Thyroid gland (tissue), 4 donors: Measurements from ENCODE around the gene KCNQ1. TPM values are rescaled to one million over a fixed set of nuclear protein-coding genes. Genes with fewer than 3 reads are reported as not detected.

Experiments used
- DNase-seq, 2 donors: peaks; one replicate each; pipeline ENCODE4 v3.0.0-alpha.2; 2019
- H3K27ac ChIP-seq, 3 donors: fragments of 200-600 bp; sonication (generic); 1 replicate in 2 of 3; 2 replicates in 1 of 3; pipeline ENCODE4 v1.5.1; 2016 to 2019; ENCODE audit warnings: mild to moderate bottlenecking in 1 of 3, moderate library complexity in 1 of 3
- H3K27me3 ChIP-seq: fragments of 200-600 bp; sonication (generic); one replicate; pipeline ENCODE4 v1.5.1; 2019
- H3K36me3 ChIP-seq, 2 donors: fragments of 200-600 bp; sonication (generic); one replicate each; pipeline ENCODE4 v1.5.1; 2016 to 2019
- H3K4me1 ChIP-seq, 2 donors: fragments of 200-600 bp; sonication (generic); one replicate each; pipeline ENCODE4 v1.5.1; 2017 to 2019
- H3K4me3 ChIP-seq, 3 donors: fragments of 200-600 bp; sonication (generic); replicated peaks in 1 of 3; 1 replicate in 2 of 3; 2 replicates in 1 of 3; pipeline ENCODE4 v1.5.1; 2016; ENCODE audit warnings: mild to moderate bottlenecking in 1 of 3
- H3K9me3 ChIP-seq: fragments of 200-600 bp; sonication (generic); one replicate; pipeline ENCODE4 v1.5.1; 2017
- POLR2A ChIP-seq, 2 donors: fragments of 450-650 bp; IDR thresholded peaks; one replicate each; pipeline ENCODE4 v1.6.1; 2017; ENCODE audit warnings: antibody characterized with exemption in 2 of 2, mild to moderate bottlenecking in 2 of 2, moderate library complexity in 1 of 2
- WGBS, 2 donors: methylation state at CpG; one replicate each; pipeline ENCODE4 v1.1.5; 2017; 5-methylcytosine and 5-hydroxymethylcytosine counted together
- intact Hi-C: fragments of 100-400 bp; cut with DNase I; formaldehyde crosslinking; loops from one replicate; pipeline ENCODE4 v1.15.1; 2023
- total RNA-seq, 4 donors: library from RNA; depleted of rRNA; stranded (reverse); fragments of >200 nt; gene quantifications; one replicate each; pipeline ENCODE4 v1.2.3, GENCODE V29; 2016
- TF ChIP-seq, protein P1 (sequence below), 6 experiments: fragments of 200-600 bp in 3 of 6; fragments of 450-650 bp in 3 of 6; sonication (generic) in 3 of 6; IDR thresholded peaks; one replicate each; pipeline ENCODE4 v1.5.1; 2016 to 2019; ENCODE audit warnings: antibody characterized with exemption in 6 of 6, mild to moderate bottlenecking in 2 of 6, inconsistent platforms in 1 of 6, moderate library complexity in 1 of 6

KCNQ1 gene
- total RNA-seq, 4 donors from 2014 or later: 51.3 to 103 (median 97.8) TPM

DNA sequence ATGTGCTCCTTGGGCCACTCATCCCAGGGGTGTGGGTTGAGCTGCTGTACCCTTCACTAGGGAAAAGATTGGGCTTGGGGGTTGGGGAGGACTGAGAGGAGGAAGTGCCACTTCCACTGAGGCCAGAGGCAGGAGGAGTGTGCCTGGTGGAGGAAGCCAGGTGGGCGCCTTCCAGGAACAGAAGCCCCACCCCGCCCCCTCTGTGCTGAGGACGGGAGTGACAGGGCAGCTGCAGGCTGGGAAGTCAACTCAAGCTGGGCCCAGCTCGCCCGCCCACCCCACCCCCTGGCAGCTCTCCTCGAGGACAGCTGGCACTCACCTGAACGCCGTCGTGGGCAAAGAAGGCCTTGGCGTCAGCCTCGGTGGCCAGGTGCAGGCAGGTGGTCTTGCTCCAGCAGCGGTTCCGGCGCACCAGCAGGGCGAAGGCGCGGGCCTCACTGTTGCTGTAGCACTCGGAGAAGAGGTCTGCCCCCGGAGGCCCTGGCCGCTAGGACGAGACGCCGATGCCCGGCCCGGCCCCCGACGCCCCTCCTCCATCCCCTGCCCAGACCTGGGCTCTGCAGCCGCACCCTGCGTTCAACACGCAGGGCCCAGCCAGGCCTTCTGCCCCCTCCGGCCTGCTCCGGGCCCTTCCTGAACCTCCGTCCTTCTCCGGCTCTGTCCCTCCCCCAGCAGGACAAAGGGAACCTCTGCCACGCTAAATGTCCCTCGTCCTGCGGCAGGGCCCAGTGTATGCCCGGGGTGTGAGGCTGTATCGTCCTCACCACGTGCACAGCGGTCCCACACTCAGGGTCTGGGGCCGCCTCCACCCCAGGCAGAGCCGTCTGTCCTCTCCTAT, 30.8 kb upstream of the KCNQ1 start:
- H3K4me1 ChIP-seq: no peaks in the 10 kb centered on the region
- 87 to 91% methylated on average over 33 to 39 of the region's 43 CpGs for WGBS, 2 donors
- no peak for TF ChIP-seq POLR2A (IDR thresholded peaks at IDR 0.05)
- TF ChIP-seq, protein P1, sequence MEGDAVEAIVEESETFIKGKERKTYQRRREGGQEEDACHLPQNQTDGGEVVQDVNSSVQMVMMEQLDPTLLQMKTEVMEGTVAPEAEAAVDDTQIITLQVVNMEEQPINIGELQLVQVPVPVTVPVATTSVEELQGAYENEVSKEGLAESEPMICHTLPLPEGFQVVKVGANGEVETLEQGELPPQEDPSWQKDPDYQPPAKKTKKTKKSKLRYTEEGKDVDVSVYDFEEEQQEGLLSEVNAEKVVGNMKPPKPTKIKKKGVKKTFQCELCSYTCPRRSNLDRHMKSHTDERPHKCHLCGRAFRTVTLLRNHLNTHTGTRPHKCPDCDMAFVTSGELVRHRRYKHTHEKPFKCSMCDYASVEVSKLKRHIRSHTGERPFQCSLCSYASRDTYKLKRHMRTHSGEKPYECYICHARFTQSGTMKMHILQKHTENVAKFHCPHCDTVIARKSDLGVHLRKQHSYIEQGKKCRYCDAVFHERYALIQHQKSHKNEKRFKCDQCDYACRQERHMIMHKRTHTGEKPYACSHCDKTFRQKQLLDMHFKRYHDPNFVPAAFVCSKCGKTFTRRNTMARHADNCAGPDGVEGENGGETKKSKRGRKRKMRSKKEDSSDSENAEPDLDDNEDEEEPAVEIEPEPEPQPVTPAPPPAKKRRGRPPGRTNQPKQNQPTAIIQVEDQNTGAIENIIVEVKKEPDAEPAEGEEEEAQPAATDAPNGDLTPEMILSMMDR (IDR thresholded peaks at IDR 0.05): no peak
- no peak overlapping the region for H3K4me3 ChIP-seq
- no peaks in the 10 kb centered on the region for H3K36me3 ChIP-seq
- no peaks in the 10 kb centered on the region for H3K27me3 ChIP-seq
- intact Hi-C loops: no loop called here
- DNase-seq: no peak
- no peak overlapping the region for H3K27ac ChIP-seq
- H3K9me3 ChIP-seq: no peaks in the 10 kb centered on the region

DNA sequence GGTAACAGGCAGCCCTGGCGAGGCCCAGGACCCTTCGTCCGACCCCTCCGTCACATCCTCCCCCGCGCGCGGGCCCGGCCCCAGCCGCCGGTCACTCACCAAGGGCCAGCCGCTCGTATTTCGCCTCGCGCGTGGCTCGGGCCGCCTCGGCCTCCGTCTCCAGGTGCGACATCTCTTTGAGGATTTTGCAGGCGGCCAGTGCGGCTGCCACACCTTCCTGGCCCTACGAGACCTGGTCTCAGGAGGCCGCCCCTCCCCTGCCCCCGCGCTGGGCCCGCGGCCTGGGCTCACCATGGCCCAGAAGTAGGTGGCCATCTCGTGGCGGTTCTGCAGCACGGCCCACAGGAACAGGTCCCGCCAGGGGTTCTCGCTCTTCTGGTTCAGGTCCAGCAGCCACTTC, 30.2 kb upstream of the KCNQ1 start:
- Histone ChIP-seq H3K9me3 (no peaks in the 10 kb centered on the region), H3K4me1 (no peaks in the 10 kb centered on the region), H3K27ac (no peak overlapping the region), H3K36me3 (no peaks in the 10 kb centered on the region), H3K4me3 (no peak overlapping the region), H3K27me3 (no peaks in the 10 kb centered on the region)
- TF ChIP-seq POLR2A (IDR thresholded peaks at IDR 0.05): no peak
- DNase-seq: no peak
- WGBS, 2 donors: 90 to 96% methylated on average over 31 to 35 of the region's 35 CpGs
- intact Hi-C loops: no loop called here

DNA sequence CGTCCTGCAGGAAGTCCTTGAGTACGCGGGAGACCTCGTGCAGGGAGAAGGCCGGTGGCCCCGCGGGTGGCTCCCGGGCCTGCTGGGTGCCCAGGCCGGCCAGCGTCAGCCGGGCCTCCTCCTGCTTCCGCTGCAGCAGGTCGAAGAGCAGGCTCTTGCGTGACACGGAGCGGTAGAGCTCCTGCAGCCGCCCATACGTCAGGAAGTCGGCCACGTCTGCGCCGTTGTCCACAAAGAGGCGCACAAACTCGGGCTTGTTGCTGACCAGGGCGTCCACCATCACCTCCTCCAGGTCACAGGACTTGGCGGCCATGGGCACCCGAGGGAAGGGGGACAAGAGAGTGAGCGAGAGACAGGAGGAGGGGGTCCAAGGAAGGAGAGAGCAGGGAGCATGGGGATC, 29.6 kb upstream of the KCNQ1 start:
- 86 to 93% methylated on average over 14 to 26 of the region's 28 CpGs for WGBS, 2 donors
- intact Hi-C loops: no loop called here
- DNase-seq: no peak
- Histone ChIP-seq H3K27me3 (no peaks in the 10 kb centered on the region), H3K36me3 (no peaks in the 10 kb centered on the region), H3K9me3 (no peaks in the 10 kb centered on the region), H3K4me1 (peaks cover 0 to 5% of the 10 kb centered on the region in 2 donors), H3K27ac (no peak overlapping the region), H3K4me3 (no peak overlapping the region)
- TF ChIP-seq, protein P1 (IDR thresholded peaks at IDR 0.05): no peak
- TF ChIP-seq POLR2A (IDR thresholded peaks at IDR 0.05): no peak

DNA sequence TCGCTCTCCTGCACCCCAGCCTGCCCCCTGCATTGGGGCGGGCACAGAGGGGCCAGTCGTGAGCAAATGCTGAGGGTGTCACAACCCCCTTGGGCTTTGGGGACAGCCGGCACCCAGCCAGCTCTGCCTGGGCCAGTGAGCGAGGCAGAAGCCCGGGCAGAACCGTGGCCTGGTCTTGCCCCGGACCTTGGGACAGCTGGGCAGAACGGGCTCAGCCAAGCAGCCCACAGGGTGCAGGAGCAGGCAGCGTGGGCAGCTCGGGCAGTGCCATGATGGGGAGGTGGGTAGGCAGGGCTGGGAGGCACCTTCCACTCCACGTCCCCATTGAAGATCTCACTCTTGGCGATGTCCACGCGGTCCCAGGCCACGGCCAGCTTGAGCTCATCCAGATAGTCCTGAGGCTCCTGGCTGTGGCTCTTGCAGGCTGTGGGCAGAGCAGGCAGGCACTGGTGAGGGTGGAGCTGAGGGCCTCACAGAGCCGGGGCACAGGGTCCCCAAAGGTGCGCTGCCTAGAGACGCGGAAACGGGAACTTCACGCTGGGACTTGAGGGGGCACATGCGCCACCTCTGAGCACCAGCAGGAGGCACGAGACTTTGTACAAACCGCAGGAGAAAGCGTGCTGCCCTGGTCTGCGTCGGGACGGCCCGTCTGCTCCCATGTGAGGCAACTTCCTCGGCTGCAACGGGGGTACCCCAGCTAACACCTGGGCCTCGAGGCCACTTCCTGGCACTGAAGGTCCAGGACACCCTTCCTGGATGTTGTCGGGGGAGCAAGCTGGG, 29.0 kb upstream of the KCNQ1 start:
- TF ChIP-seq, protein P1 (IDR thresholded peaks at IDR 0.05): no peak
- TF ChIP-seq POLR2A (IDR thresholded peaks at IDR 0.05): no peak
- 83 to 86% methylated on average over 17 to 21 of the region's 34 CpGs for WGBS, 2 donors

DNA sequence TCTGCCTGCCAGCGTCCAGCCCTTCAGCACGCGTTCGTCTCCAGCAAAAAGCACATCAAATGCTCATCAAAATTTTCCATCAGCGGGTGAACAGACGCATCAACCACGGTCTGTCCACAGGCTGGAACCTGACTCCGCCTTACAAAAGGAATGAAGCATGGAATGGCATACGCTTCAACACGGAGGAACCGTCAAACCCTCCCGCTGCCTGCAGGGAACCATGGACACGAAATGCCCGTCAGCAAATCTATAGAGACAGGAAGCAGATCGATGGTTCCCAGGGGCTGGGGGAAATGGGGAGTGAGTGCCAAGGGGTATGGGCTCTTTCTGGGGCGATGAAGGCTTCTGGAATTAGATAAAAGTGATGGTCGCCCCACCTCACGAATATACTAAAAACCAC, 28.0 kb upstream of the KCNQ1 start:
- Histone ChIP-seq H3K9me3 (no peaks in the 10 kb centered on the region), H3K27me3 (no peaks in the 10 kb centered on the region), H3K4me1 (peaks cover 0 to 13% of the 10 kb centered on the region in 2 donors), H3K4me3 (no peak overlapping the region), H3K27ac (no peak overlapping the region), H3K36me3 (no peaks in the 10 kb centered on the region)
- TF ChIP-seq POLR2A (IDR thresholded peaks at IDR 0.05): no peak
- TF ChIP-seq, protein P1 (IDR thresholded peaks at IDR 0.05): no peak
- DNase-seq: no peak
- WGBS, 2 donors: 81 to 88% methylated on average over 18 of the region's 18 CpGs
- intact Hi-C loops: no loop called here

More for the DNA sequence above, 29.0 kb upstream of the KCNQ1 start:
- H3K4me1 ChIP-seq: peaks cover 0 to 11% of the 10 kb centered on the region in 2 donors
- no peaks in the 10 kb centered on the region for H3K36me3 ChIP-seq
- no peak for DNase-seq
- intact Hi-C loops: no loop called here
- H3K27ac ChIP-seq: no peak overlapping the region
- H3K9me3 ChIP-seq: no peaks in the 10 kb centered on the region
- H3K27me3 ChIP-seq: no peaks in the 10 kb centered on the region
- H3K4me3 ChIP-seq: no peak overlapping the region
